GM18520 (cell line): ENCODE data around the gene USP11.
"Not testable (repeated sequence)": the region's sequence is repeated elsewhere in the genome, so short reads cannot be mapped to it uniquely, and the experiment has no call there.

Experiments used
- ATAC-seq: cut with Tn5 transposase; IDR thresholded peaks from one replicate; pipeline ENCODE4 v1.9.1; 2021; ENCODE audit not compliant: unreplicated experiment

The USP11 gene

GRCh38 chrX:47244676-47245075 is 11.9 kb downstream of the USP11 start:
- ATAC-seq = no peak

- no peak for ATAC-seq
Observed at GRCh38 chrX:47245156-47245555, 12.3 kb downstream of the USP11 start.

- ATAC-seq = no peak
Observed at GRCh38 chrX:47247206-47247998, 14.6 kb downstream of the USP11 start.

- ATAC-seq = no peak
Observed at GRCh38 chrX:47247999-47248320, 15.2 kb downstream of the USP11 start.

- no peak for ATAC-seq
Observed at GRCh38 chrX:47248576-47248975, 15.8 kb downstream of the USP11 start.

- no peak for ATAC-seq
Observed at GRCh38 chrX:47250017-47250347, 17.2 kb downstream of the USP11 start.

- not testable (repeated sequence) for ATAC-seq
Observed at GRCh38 chrX:47257620-47258019, 24.8 kb downstream of the USP11 start.

GRCh38 chrX:47264483-47265173 is 31.8 kb downstream of the USP11 start:
- no peak for ATAC-seq

- no peak for ATAC-seq
Observed at GRCh38 chrX:47266643-47267042, 33.8 kb downstream of the USP11 start.

- ATAC-seq = no peak
Observed at GRCh38 chrX:47272013-47272408, 39.2 kb downstream of the USP11 start.

- ATAC-seq = no peak
Observed at GRCh38 chrX:47273011-47273730, 40.4 kb downstream of the USP11 start.

GRCh38 chrX:47278691-47279090 is 45.9 kb downstream of the USP11 start:
- no peak for ATAC-seq

- no peak for ATAC-seq
Observed at GRCh38 chrX:47283015-47283771, 50.4 kb downstream of the USP11 start.

- not testable (repeated sequence) for ATAC-seq
Observed at GRCh38 chrX:47284616-47285015, 51.8 kb downstream of the USP11 start.

GRCh38 chrX:47285836-47286320 is 53.1 kb downstream of the USP11 start:
- no peak for ATAC-seq

GRCh38 chrX:47293106-47293505 is 60.3 kb downstream of the USP11 start:
- ATAC-seq = no peak

GRCh38 chrX:47296766-47297365 is 64.1 kb downstream of the USP11 start:
- ATAC-seq = no peak

GRCh38 chrX:47297874-47298273 is 65.1 kb downstream of the USP11 start:
- ATAC-seq = no peak
